Tibial nerve (tissue), 4 donors: ENCODE results near the gene FOLR2. TPM values are rescaled to one million over a fixed set of nuclear protein-coding genes. Genes with fewer than 3 reads are reported as not detected.
"Not testable (repeated sequence)": the region's sequence is repeated elsewhere in the genome, so short reads cannot be mapped to it uniquely, and the experiment has no call there.

ENCODE experiments used
- DNase-seq, 2 donors: peaks; one replicate each; pipeline ENCODE4 v3.0.0-alpha.2; 2019; ENCODE audit warnings: low spot score in 2 of 2
- H3K27ac ChIP-seq, 4 donors: fragments of 200-600 bp; sonication (generic) in 3 of 4; one replicate each; pipeline ENCODE4 v1.5.1; 2017 to 2019; ENCODE audit warnings: mild to moderate bottlenecking in 1 of 4
- H3K27me3 ChIP-seq, 2 donors: fragments of 200-600 bp; sonication (generic) in 1 of 2; one replicate each; pipeline versions ENCODE4 v1.5.1 to v1.6.0; 2017 to 2019
- H3K36me3 ChIP-seq, 3 donors: fragments of 200-600 bp; sonication (generic); one replicate each; pipeline ENCODE4 v1.5.1; 2018 to 2019
- H3K4me1 ChIP-seq, 4 donors: fragments of 200-600 bp; sonication (generic) in 3 of 4; one replicate each; pipeline ENCODE4 v1.5.1; 2017 to 2019
- H3K4me3 ChIP-seq, 4 donors: fragments of 200-600 bp; sonication (generic) in 3 of 4; one replicate each; pipeline ENCODE4 v1.5.1; 2017 to 2019; ENCODE audit warnings: mild to moderate bottlenecking in 1 of 4, moderate library complexity in 1 of 4
- H3K9me3 ChIP-seq, 4 donors: fragments of 200-600 bp; sonication (generic) in 3 of 4; one replicate each; pipeline ENCODE4 v1.5.1; 2017 to 2019
- CTCF ChIP-seq, 5 experiments: fragments of 200-600 bp in 3 of 5; fragments of 450-650 bp in 2 of 5; sonication (generic) in 3 of 5; IDR thresholded peaks; one replicate each; pipeline ENCODE4 v1.5.1; 2016 to 2019; ENCODE audit warnings: antibody characterized with exemption in 5 of 5, mild to moderate bottlenecking in 3 of 5, moderate library complexity in 2 of 5
- EP300 ChIP-seq, 2 donors: sonication (generic); formaldehyde crosslinking; IDR thresholded peaks; one replicate each; pipeline ENCODE4 v1.6.1; 2017; ENCODE audit warnings: antibody characterized with exemption in 2 of 2, mild to moderate bottlenecking in 1 of 2
- POLR2A ChIP-seq, 2 donors: fragments of 450-650 bp; IDR thresholded peaks; one replicate each; pipeline ENCODE4 v1.6.1; 2017; ENCODE audit warnings: antibody characterized with exemption in 2 of 2, mild to moderate bottlenecking in 2 of 2, moderate library complexity in 2 of 2
- whole genome bisulfite sequencing, 2 donors: methylation state at CpG; one replicate each; pipeline ENCODE4 v1.1.5; 2018; 5-methylcytosine and 5-hydroxymethylcytosine counted together
- total RNA-seq, 4 donors: library from RNA; depleted of rRNA; stranded (reverse); fragments of >200 nt; gene quantifications; one replicate each; pipeline ENCODE4 v1.1.0, GENCODE V29; 2016

The FOLR2 gene
- total RNA-seq, 4 donors from 2014 or later: 27.8 to 60.9 (median 35.7) TPM

- no peaks in the 10 kb centered on the region for H3K4me1 ChIP-seq
- H3K9me3 ChIP-seq: no peaks in the 10 kb centered on the region
- H3K27me3 ChIP-seq: no peaks in the 10 kb centered on the region
- TF ChIP-seq EP300 (IDR thresholded peaks at IDR 0.05): no peak
- TF ChIP-seq POLR2A (IDR thresholded peaks at IDR 0.05): no peak
- no peak for TF ChIP-seq CTCF (IDR thresholded peaks at IDR 0.05)
- no peak overlapping the region for H3K4me3 ChIP-seq
- no peaks in the 10 kb centered on the region for H3K36me3 ChIP-seq
- DNase-seq: no peak
- WGBS, 2 donors: 55 to 69% methylated on average over 3 of the region's 3 CpGs
- no peak overlapping the region for H3K27ac ChIP-seq
These were observed 26.9 kb upstream of the FOLR2 start for GRCh38 chr11:72189455-72190250.

GRCh38 chr11:72190631-72191071 is 25.9 kb upstream of the FOLR2 start:
- WGBS, 2 donors: 62 to 70% methylated on average over 5 of the region's 5 CpGs
- no peaks in the 10 kb centered on the region for H3K36me3 ChIP-seq
- DNase-seq: no peak
- no peak overlapping the region for H3K4me3 ChIP-seq
- no peak overlapping the region for H3K27ac ChIP-seq
- no peak for TF ChIP-seq CTCF (IDR thresholded peaks at IDR 0.05)
- TF ChIP-seq POLR2A (IDR thresholded peaks at IDR 0.05): no peak
- no peak for TF ChIP-seq EP300 (IDR thresholded peaks at IDR 0.05)
- H3K9me3 ChIP-seq: no peaks in the 10 kb centered on the region
- H3K4me1 ChIP-seq: peaks cover 0 to 4% (median 0%) of the 10 kb centered on the region in 4 donors
- H3K27me3 ChIP-seq: no peaks in the 10 kb centered on the region

GRCh38 chr11:72191961-72192381 is 24.6 kb upstream of the FOLR2 start, which contains the start of gene FOLR1:
FOLR1 (plus strand) TSS chr11:72192140; CDS start chr11:72192174, 34 bp downstream.
- 61 to 78% methylated on average over 4 to 5 of the region's 5 CpGs for WGBS, 2 donors
- Histone ChIP-seq H3K9me3 (no peaks in the 10 kb centered on the region), H3K27ac (no peak within 1 kb of the TSS), H3K27me3 (no peaks in the 10 kb centered on the region), H3K4me3 (no peak within 1 kb of the TSS), H3K36me3 (no peaks in the 10 kb centered on the region), H3K4me1 (peaks cover 0 to 7% (median 0%) of the 10 kb centered on the region in 4 donors)
- TF ChIP-seq CTCF (IDR thresholded peaks at IDR 0.05) (no peak), POLR2A (IDR thresholded peaks at IDR 0.05) (no peak), EP300 (IDR thresholded peaks at IDR 0.05) (no peak)
- no peak for DNase-seq

GRCh38 chr11:72195518-72196270 is 20.9 kb upstream of the FOLR2 start:
- TF ChIP-seq EP300 (IDR thresholded peaks at IDR 0.05) (no peak), POLR2A (IDR thresholded peaks at IDR 0.05) (no peak), CTCF (IDR thresholded peaks at IDR 0.05) (no peak)
- Histone ChIP-seq H3K27ac (no peak overlapping the region), H3K27me3 (no peaks in the 10 kb centered on the region), H3K4me3 (no peak overlapping the region), H3K9me3 (no peaks in the 10 kb centered on the region), H3K36me3 (no peaks in the 10 kb centered on the region), H3K4me1 (peaks cover 0 to 7% (median 0%) of the 10 kb centered on the region in 4 donors)
- no peak for DNase-seq
- WGBS, 2 donors: 74 to 77% methylated on average over 12 of the region's 12 CpGs

- H3K9me3 ChIP-seq, H3K4me1 ChIP-seq, H3K36me3 ChIP-seq, H3K27ac ChIP-seq, H3K4me3 ChIP-seq, H3K27me3 ChIP-seq, DNase-seq: not testable (repeated sequence)
- WGBS, 2 donors: 90 to 92% methylated on average over 43 of the region's 43 CpGs
These were observed 15.1 kb upstream of the FOLR2 start for GRCh38 chr11:72201445-72201844.
